Measurements from ENCODE around the gene KRTAP5-10. TPM values are rescaled to one million over a fixed set of nuclear protein-coding genes. Genes with fewer than 3 reads are reported as not detected.
"Not testable (repeated sequence)": the region's sequence is repeated elsewhere in the genome, so short reads cannot be mapped to it uniquely, and the experiment has no call there.

Gene KRTAP5-10
- total RNA-seq (not detected), polyA plus RNA-seq (not detected)

- Mint-ChIP-seq H3K9me3 (peaks cover 0 to 2% (median 0%) of the 10 kb centered on the region in 8 donors), H3K27me3 (peaks cover 19 to 28% of the 10 kb centered on the region in 2 donors), H3K4me1 (peaks cover 0 to 5% (median 4%) of the 10 kb centered on the region in 4 donors), H3K4me3 (no peak within 1 kb of the TSS), H3K36me3 (no peaks in the 10 kb centered on the region), H3K27ac (no peak within 1 kb of the TSS)
- no peak within 1 kb of the TSS for H3K4me3 ChIP-seq (ENCODE audit: low read length in 2 of 2)
- CTCF ChIA-PET (ENCODE audit: partially characterized antibody), result interaction anchor here (0.6 kb wide), 1 partner anchor 17 kb away, joined by 3 read pairs; no protein-coding TSS in a partner anchor
- intact Hi-C loops (cut with micrococcal nuclease), result no loop called here
- no peaks in the 10 kb centered on the region for H3K36me3 ChIP-seq (ENCODE audit: insufficient read depth, low read length)
- H3K27me3 ChIP-seq (ENCODE audit: insufficient read depth, low read length), result no peaks in the 10 kb centered on the region
- H3K27ac ChIP-seq (ENCODE audit: low read depth, low read length), result no peak within 1 kb of the TSS
- DNase-seq, result no peak
- H3K9me3 ChIP-seq (ENCODE audit: control insufficient read depth in 1 of 2, low read length in 2 of 2), result no peaks in the 10 kb centered on the region
- no peaks in the 10 kb centered on the region for H3K4me1 ChIP-seq (ENCODE audit: insufficient read depth, low read length)
- POLR2A ChIA-PET (ENCODE audit: partially characterized antibody), result no interaction called here
Observed at GRCh38 chr11:71565263-71565662, at the start of gene KRTAP5-10. TSS of gene KRTAP5-10 (plus strand) at chr11:71565563. CDS start at chr11:71565588, 25 bp downstream.

GRCh38 chr11:71518506-71519471, 46.6 kb upstream of the KRTAP5-10 start:
- Mint-ChIP-seq H3K27ac (no peak overlapping the region), H3K4me3 (no peak overlapping the region), H3K36me3 (no peaks in the 10 kb centered on the region), H3K4me1 (no peaks in the 10 kb centered on the region), H3K9me3 (peaks cover 0 to 15% (median 5%) of the 10 kb centered on the region in 8 donors), H3K27me3 (no peaks in the 10 kb centered on the region)
- no peaks in the 10 kb centered on the region for H3K9me3 ChIP-seq (ENCODE audit: control insufficient read depth in 1 of 2, low read length in 2 of 2)
- ChIA-PET CTCF (ENCODE audit: partially characterized antibody) (no interaction called here), POLR2A (ENCODE audit: partially characterized antibody) (no interaction called here)
- H3K27me3 ChIP-seq (ENCODE audit: insufficient read depth, low read length), result no peaks in the 10 kb centered on the region
- no peak overlapping the region for H3K4me3 ChIP-seq (ENCODE audit: low read length in 2 of 2)
- intact Hi-C loops (cut with micrococcal nuclease), result no loop called here
- no peaks in the 10 kb centered on the region for H3K36me3 ChIP-seq (ENCODE audit: insufficient read depth, low read length)
- no peak for DNase-seq
- no peak overlapping the region for H3K27ac ChIP-seq (ENCODE audit: low read depth, low read length)
- no peaks in the 10 kb centered on the region for H3K4me1 ChIP-seq (ENCODE audit: insufficient read depth, low read length)

GRCh38 chr11:71519546-71519945, 45.8 kb upstream of the KRTAP5-10 start:
- Histone ChIP-seq H3K27me3 (ENCODE audit: insufficient read depth, low read length) (no peaks in the 10 kb centered on the region), H3K4me3 (ENCODE audit: low read length in 2 of 2) (no peak overlapping the region), H3K9me3 (ENCODE audit: control insufficient read depth in 1 of 2, low read length in 2 of 2) (no peaks in the 10 kb centered on the region), H3K4me1 (ENCODE audit: insufficient read depth, low read length) (no peaks in the 10 kb centered on the region), H3K36me3 (ENCODE audit: insufficient read depth, low read length) (no peaks in the 10 kb centered on the region), H3K27ac (ENCODE audit: low read depth, low read length) (no peak overlapping the region)
- ChIA-PET CTCF (ENCODE audit: partially characterized antibody) (no interaction called here), POLR2A (ENCODE audit: partially characterized antibody) (no interaction called here)
- peak overlapping the region in 1 of 7 donors; percentile 32 for H3K27ac Mint-ChIP-seq
- intact Hi-C loops (cut with micrococcal nuclease), result no loop called here
- no peak overlapping the region for H3K4me3 Mint-ChIP-seq
- H3K27me3 Mint-ChIP-seq, result no peaks in the 10 kb centered on the region
- H3K9me3 Mint-ChIP-seq, result peaks cover 0 to 15% (median 4%) of the 10 kb centered on the region in 8 donors
- H3K36me3 Mint-ChIP-seq, result no peaks in the 10 kb centered on the region
- H3K4me1 Mint-ChIP-seq, result no peaks in the 10 kb centered on the region
- no peak for DNase-seq

GRCh38 chr11:71525188-71525937, 40.0 kb upstream of the KRTAP5-10 start:
- CTCF ChIA-PET (ENCODE audit: partially characterized antibody), result no interaction called here
- Histone ChIP-seq H3K4me3 (ENCODE audit: low read length in 2 of 2) (no peak overlapping the region), H3K27me3 (ENCODE audit: insufficient read depth, low read length) (no peaks in the 10 kb centered on the region), H3K27ac (ENCODE audit: low read depth, low read length) (no peak overlapping the region), H3K36me3 (ENCODE audit: insufficient read depth, low read length) (no peaks in the 10 kb centered on the region), H3K9me3 (ENCODE audit: control insufficient read depth in 1 of 2, low read length in 2 of 2) (no peaks in the 10 kb centered on the region), H3K4me1 (ENCODE audit: insufficient read depth, low read length) (no peaks in the 10 kb centered on the region)
- no peaks in the 10 kb centered on the region for H3K4me1 Mint-ChIP-seq
- POLR2A ChIA-PET (ENCODE audit: partially characterized antibody), result no interaction called here
- DNase-seq, result no peak
- H3K36me3 Mint-ChIP-seq, result no peaks in the 10 kb centered on the region
- no peak overlapping the region for H3K27ac Mint-ChIP-seq
- peaks cover 3 to 8% of the 10 kb centered on the region in 2 donors for H3K27me3 Mint-ChIP-seq
- no peak overlapping the region for H3K4me3 Mint-ChIP-seq
- peaks cover 0 to 8% (median 0%) of the 10 kb centered on the region in 8 donors for H3K9me3 Mint-ChIP-seq
- intact Hi-C loops (cut with micrococcal nuclease), result no loop called here

GRCh38 chr11:71525938-71526495, 39.3 kb upstream of the KRTAP5-10 start:
- intact Hi-C loops (cut with micrococcal nuclease), result no loop called here
- no peak for DNase-seq
- Mint-ChIP-seq H3K4me3 (no peak overlapping the region), H3K27ac (no peak overlapping the region), H3K27me3 (peaks cover 3 to 9% of the 10 kb centered on the region in 2 donors), H3K9me3 (peaks cover 0 to 8% (median 0%) of the 10 kb centered on the region in 8 donors), H3K4me1 (no peaks in the 10 kb centered on the region), H3K36me3 (no peaks in the 10 kb centered on the region)
- no peak overlapping the region for H3K27ac ChIP-seq (ENCODE audit: low read depth, low read length)
- CTCF ChIA-PET (ENCODE audit: partially characterized antibody), result no interaction called here
- H3K9me3 ChIP-seq (ENCODE audit: control insufficient read depth in 1 of 2, low read length in 2 of 2), result no peaks in the 10 kb centered on the region
- POLR2A ChIA-PET (ENCODE audit: partially characterized antibody), result no interaction called here
- no peaks in the 10 kb centered on the region for H3K36me3 ChIP-seq (ENCODE audit: insufficient read depth, low read length)
- no peaks in the 10 kb centered on the region for H3K27me3 ChIP-seq (ENCODE audit: insufficient read depth, low read length)
- no peaks in the 10 kb centered on the region for H3K4me1 ChIP-seq (ENCODE audit: insufficient read depth, low read length)
- H3K4me3 ChIP-seq (ENCODE audit: low read length in 2 of 2), result no peak overlapping the region

GRCh38 chr11:71526796-71527575, 38.4 kb upstream of the KRTAP5-10 start, which contains the start of gene KRTAP5-7:
TSS of gene KRTAP5-7 (plus strand) at chr11:71527267. CDS start at chr11:71527301, 34 bp downstream.
- H3K4me3 ChIP-seq (ENCODE audit: low read length in 2 of 2); H3K9me3 ChIP-seq (ENCODE audit: control insufficient read depth in 1 of 2, low read length in 2 of 2); H3K36me3 Mint-ChIP-seq; H3K27me3 Mint-ChIP-seq; H3K9me3 Mint-ChIP-seq; POLR2A ChIA-PET (ENCODE audit: partially characterized antibody); H3K27ac Mint-ChIP-seq; CTCF ChIA-PET (ENCODE audit: partially characterized antibody); H3K4me1 Mint-ChIP-seq; H3K4me1 ChIP-seq (ENCODE audit: insufficient read depth, low read length); intact Hi-C loops (cut with micrococcal nuclease); H3K27ac ChIP-seq (ENCODE audit: low read depth, low read length); DNase-seq; H3K4me3 Mint-ChIP-seq; H3K36me3 ChIP-seq (ENCODE audit: insufficient read depth, low read length); H3K27me3 ChIP-seq (ENCODE audit: insufficient read depth, low read length): not testable (repeated sequence)

Data from CD4-positive, alpha-beta memory T cell (primary cell).